Kidney (tissue), 14 donors: Measurements from ENCODE around the gene FBXL7. TPM values are rescaled to one million over a fixed set of nuclear protein-coding genes. Genes with fewer than 3 reads are reported as not detected.

Experiments used
- DNase-seq, 5 donors: peaks; one replicate each; pipeline ENCODE4 v3.0.0-alpha.2; 2013 to 2020
- FAIRE-seq: peaks from 2 replicates; lab custom pipeline; 2012; peaks lifted over from hg19 to GRCh38; lab: Jason Lieb, UNC
- H3K27ac ChIP-seq, 2 donors: one replicate each; pipeline ENCODE4 v1.7.0; 2013; ENCODE audit warnings: low read depth in 2 of 2, low read length in 2 of 2, inconsistent platforms in 1 of 2
- H3K27me3 ChIP-seq: one replicate; pipeline ENCODE4 v1.7.1; 2013; ENCODE audit warnings: low read length, inconsistent platforms; ENCODE audit not compliant: control insufficient read depth, insufficient read depth
- H3K36me3 ChIP-seq, 3 donors: one replicate each; pipeline versions ENCODE4 v1.7.0 to v1.7.1; 2013; ENCODE audit warnings: low read length in 3 of 3, control low read depth in 1 of 3, inconsistent platforms in 1 of 3; ENCODE audit not compliant: insufficient read depth in 3 of 3, control insufficient read depth in 2 of 3
- H3K4me1 ChIP-seq, 3 donors: one replicate each; pipeline versions ENCODE4 v1.7.0 to v1.7.1; 2013; ENCODE audit warnings: low read length in 3 of 3, inconsistent platforms in 1 of 3, low read depth in 1 of 3; ENCODE audit not compliant: control insufficient read depth in 2 of 3, insufficient read depth in 2 of 3
- H3K4me3 ChIP-seq, 3 donors: one replicate each; pipeline versions ENCODE4 v1.7.0 to v1.8.1; 2013; ENCODE audit warnings: low read length in 3 of 3, control low read depth in 1 of 3, inconsistent platforms in 1 of 3
- H3K9ac ChIP-seq, 3 donors: one replicate each; pipeline versions ENCODE4 v1.7.0 to v1.7.1; 2013; ENCODE audit warnings: low read length in 3 of 3, control low read depth in 1 of 3, inconsistent platforms in 1 of 3
- H3K9me3 ChIP-seq, 3 donors: one replicate each; pipeline versions ENCODE4 v1.7.0 to v1.7.1; 2013; ENCODE audit warnings: low read length in 3 of 3, control low read depth in 1 of 3, inconsistent platforms in 1 of 3; ENCODE audit not compliant: control insufficient read depth in 2 of 3, insufficient read depth in 1 of 3
- CTCF ChIP-seq: IDR thresholded peaks from 3 replicates; pipeline ENCODE4 v1.5.1; 2012; ENCODE audit warnings: mild to moderate bottlenecking, moderate library complexity, borderline replicate concordance; ENCODE audit not compliant: insufficient read depth; ENCODE audit errors: extremely low read depth
- intact Hi-C: fragments of 100-400 bp; cut with DNase I; formaldehyde crosslinking; loops from one replicate; pipeline ENCODE4 v1.11.1; 2022
- polyA plus RNA-seq: library from polyadenylated mRNA; stranded (reverse); fragments of 350-450 nt; fragmentation: Illumina TruSeq; extraction: RNeasy Lipid Tissue Mini Kit (QIAGEN cat#74804); gene quantifications from one replicate; pipeline ENCODE4 v1.2.3, GENCODE V29; 2014; ENCODE audit warnings: low read depth, low replicate concordance; ENCODE audit not compliant: insufficient read depth
- total RNA-seq: library from RNA; stranded (reverse); fragmentation: NEBNext Ultra II Directional; extraction: Animal tissue kit (Norgen Biotek cat#: 25700); gene quantifications from one replicate; pipeline ENCODE4 v1.2.1, GENCODE V29; 2021
- donor health status: control.
- donor health status: control.
- donor health status: control.
- donor health status: control.
- donor health status: control.
- donor health status: DM: yes; HTN: yes; CAD: no.
- donor health status: Normal renal cell carcinoma (clear cell type).

The FBXL7 gene
- total and polyA plus RNA-seq, 2 donors from 2014 or later = 3.9 to 6.1 TPM

- H3K9ac ChIP-seq = no peak overlapping the region
- no peaks in the 10 kb centered on the region for H3K4me1 ChIP-seq
- no peak overlapping the region for H3K4me3 ChIP-seq
- H3K27me3 ChIP-seq = no peaks in the 10 kb centered on the region
- DNase-seq (no peak), FAIRE-seq (no peak)
- intact Hi-C loops = no loop called here
- H3K36me3 ChIP-seq = no peaks in the 10 kb centered on the region
- TF ChIP-seq CTCF = no peak
- no peaks in the 10 kb centered on the region for H3K9me3 ChIP-seq
- no peak overlapping the region for H3K27ac ChIP-seq
Measured at GRCh38 chr5:15702102-15702501, 202.1 kb downstream of the FBXL7 start.

GRCh38 chr5:15703901-15704300 lies 203.9 kb downstream of the FBXL7 start:
- intact Hi-C loops = no loop called here
- Histone ChIP-seq H3K4me1 (no peaks in the 10 kb centered on the region), H3K27ac (no peak overlapping the region), H3K9ac (no peak overlapping the region), H3K9me3 (no peaks in the 10 kb centered on the region), H3K27me3 (no peaks in the 10 kb centered on the region), H3K4me3 (no peak overlapping the region), H3K36me3 (no peaks in the 10 kb centered on the region)
- FAIRE-seq (no peak), DNase-seq (no peak)
- TF ChIP-seq CTCF = no peak

- TF ChIP-seq CTCF = no peak
- intact Hi-C loops = no loop called here
- H3K4me1 ChIP-seq = no peaks in the 10 kb centered on the region
- no peak overlapping the region for H3K9ac ChIP-seq
- no peaks in the 10 kb centered on the region for H3K36me3 ChIP-seq
- H3K27ac ChIP-seq = no peak overlapping the region
- H3K27me3 ChIP-seq = no peaks in the 10 kb centered on the region
- DNase-seq (no peak), FAIRE-seq (no peak)
- no peak overlapping the region for H3K4me3 ChIP-seq
- no peaks in the 10 kb centered on the region for H3K9me3 ChIP-seq
Measured at GRCh38 chr5:15704397-15704947, 204.5 kb downstream of the FBXL7 start.

GRCh38 chr5:15707631-15708030 lies 207.7 kb downstream of the FBXL7 start:
- H3K4me1 ChIP-seq = no peaks in the 10 kb centered on the region
- H3K9ac ChIP-seq = no peak overlapping the region
- no peak for FAIRE-seq
- no peaks in the 10 kb centered on the region for H3K36me3 ChIP-seq
- H3K27me3 ChIP-seq = no peaks in the 10 kb centered on the region
- TF ChIP-seq CTCF = no peak
- no peak overlapping the region for H3K4me3 ChIP-seq
- intact Hi-C loops = no loop called here
- no peak overlapping the region for H3K27ac ChIP-seq
- no peaks in the 10 kb centered on the region for H3K9me3 ChIP-seq
- no peak for DNase-seq
